GM18505 (cell line): Measurements from ENCODE around the gene ACAT1.

Source experiments
- ATAC-seq: cut with Tn5 transposase; IDR thresholded peaks from one replicate; pipeline ENCODE4 v1.9.1; 2021; ENCODE audit not compliant: unreplicated experiment
- POLR2A ChIP-seq: IDR thresholded peaks from 4 replicates; pipeline ENCODE4 v1.6.1; 2011; ENCODE audit warnings: borderline replicate concordance; ENCODE audit not compliant: insufficient read depth, insufficient read length; ENCODE audit errors: extremely low read depth

ACAT1 gene

DNA sequence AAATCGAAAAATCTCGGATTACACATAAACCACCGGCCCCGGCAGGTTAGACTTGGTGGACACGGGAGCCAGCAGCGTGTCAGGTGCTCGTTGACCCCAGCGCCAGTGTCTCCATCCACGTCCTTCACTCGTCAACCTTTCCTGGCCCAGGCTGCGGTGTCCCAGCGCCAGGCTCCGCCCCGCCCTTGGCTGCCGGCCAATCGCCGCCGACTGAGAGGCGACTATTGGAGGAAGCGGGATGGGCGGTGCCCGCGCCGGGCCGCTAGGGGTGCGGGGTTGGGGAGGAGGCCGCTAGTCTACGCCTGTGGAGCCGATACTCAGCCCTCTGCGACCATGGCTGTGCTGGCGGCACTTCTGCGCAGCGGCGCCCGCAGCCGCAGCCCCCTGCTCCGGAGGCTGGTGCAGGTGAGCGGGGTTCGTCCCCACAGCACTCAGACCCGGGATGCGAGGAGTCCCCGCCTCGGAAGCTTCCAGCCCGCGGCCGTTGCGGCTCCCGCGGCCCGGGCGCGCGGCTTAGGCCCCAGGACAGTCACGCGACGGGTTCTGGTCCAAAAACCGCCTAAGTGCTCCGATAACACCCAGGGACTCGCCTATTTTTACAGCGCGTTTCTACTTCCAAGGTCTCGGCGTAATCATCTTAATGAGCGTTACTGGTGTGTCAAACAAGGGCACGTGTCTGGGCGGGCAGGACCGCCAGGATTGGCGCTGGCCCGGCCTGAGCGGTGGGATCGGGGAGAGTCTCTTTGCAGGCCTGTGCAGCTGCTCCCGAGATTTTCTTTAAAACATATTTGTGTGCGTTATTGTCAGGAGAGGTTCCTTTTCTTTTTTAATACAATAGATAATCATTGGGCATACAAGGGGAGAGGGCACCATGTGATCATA is at the start of gene ACAT1:
Gene ACAT1, plus strand, starts transcription at position 294 of the 882 bp plus-strand sequence. Its CDS starts 40 bp downstream, at position 334.
- peak; percentile 88 for TF ChIP-seq POLR2A
- peak; percentile 98 for ATAC-seq

GRCh38 chr11:108084811-108085210 is 36.6 kb upstream of the ACAT1 start:
- no peak for ATAC-seq
- TF ChIP-seq POLR2A: no peak

GRCh38 chr11:108085672-108086071 is 35.7 kb upstream of the ACAT1 start:
- ATAC-seq: no peak
- TF ChIP-seq POLR2A: no peak

GRCh38 chr11:108092134-108092533 is 29.2 kb upstream of the ACAT1 start:
- ATAC-seq: no peak
- no peak for TF ChIP-seq POLR2A

DNA sequence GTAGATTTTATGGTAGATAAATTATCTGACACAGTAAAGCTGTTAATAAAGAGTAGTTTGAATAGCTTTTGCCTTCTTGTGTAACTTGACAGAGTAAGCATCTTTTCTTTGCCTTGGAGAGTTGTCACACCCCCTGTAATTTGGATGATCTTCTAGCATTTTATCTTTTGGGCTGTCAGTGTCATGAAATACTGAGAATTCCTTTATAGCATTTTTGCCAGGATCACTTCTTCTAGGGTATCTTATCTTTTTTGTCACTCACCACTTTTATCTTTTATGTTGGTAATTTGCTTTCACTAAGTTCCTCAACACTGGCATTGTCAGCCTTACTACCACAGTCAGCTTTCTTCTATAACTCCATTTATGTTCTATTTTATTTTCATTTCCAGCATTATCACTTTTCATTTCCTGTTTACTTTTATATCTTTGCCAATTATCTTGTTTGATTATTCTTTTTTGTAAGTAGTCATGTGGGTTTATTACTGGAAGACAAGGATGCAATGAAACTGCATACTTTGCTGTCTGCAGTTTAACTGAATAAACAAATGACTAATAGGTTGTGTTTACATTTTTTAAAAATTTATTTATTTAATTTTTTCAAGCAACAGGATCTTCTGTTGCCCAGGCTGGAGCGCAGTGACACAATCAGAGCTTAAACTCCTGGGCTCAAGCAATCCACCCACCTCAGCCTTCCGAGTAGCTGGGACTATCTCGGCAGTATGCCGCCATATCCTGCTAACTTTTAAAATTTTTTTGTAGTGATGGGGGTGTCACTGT is 28.1 kb upstream of the ACAT1 start:
- no peak for TF ChIP-seq POLR2A
- ATAC-seq: no peak

GRCh38 chr11:108097179-108097578 is 24.2 kb upstream of the ACAT1 start:
- no peak for TF ChIP-seq POLR2A

DNA sequence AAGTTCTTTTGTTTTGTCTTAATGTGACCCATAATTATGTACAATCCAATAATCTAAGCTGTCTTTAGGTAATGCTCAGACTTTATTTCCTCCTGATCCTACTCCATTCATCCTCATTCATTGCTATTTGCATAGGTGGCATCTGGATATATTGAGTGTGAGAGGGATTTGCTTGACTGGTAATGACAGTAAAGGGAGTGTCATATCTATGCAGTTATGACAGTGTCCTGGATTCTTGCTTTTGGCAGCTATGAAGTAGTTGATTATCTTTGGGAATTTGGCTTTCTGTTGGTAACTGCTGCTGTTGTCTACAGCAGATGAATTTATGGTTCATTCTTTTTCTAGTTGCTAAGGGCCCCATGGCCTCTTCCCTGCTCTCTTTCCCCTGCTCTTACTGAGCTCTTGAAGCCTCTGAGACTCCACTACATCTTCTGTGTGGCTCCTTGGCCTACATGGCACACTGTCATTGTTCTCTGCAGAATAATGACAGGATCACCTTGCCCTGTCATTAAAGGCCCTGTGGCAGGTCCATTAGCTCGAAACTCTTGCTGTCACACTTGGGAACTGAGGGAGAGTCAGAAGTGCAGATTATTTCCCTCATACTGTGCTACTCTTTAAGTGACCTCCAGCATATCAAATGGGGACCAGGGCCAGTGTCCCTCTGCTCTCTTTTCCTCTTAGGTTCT is 20.1 kb upstream of the ACAT1 start:
- ATAC-seq: no peak
- no peak for TF ChIP-seq POLR2A

More at GRCh38 chr11:108097179-108097578, 24.2 kb upstream of the ACAT1 start:
- no peak for ATAC-seq

DNA sequence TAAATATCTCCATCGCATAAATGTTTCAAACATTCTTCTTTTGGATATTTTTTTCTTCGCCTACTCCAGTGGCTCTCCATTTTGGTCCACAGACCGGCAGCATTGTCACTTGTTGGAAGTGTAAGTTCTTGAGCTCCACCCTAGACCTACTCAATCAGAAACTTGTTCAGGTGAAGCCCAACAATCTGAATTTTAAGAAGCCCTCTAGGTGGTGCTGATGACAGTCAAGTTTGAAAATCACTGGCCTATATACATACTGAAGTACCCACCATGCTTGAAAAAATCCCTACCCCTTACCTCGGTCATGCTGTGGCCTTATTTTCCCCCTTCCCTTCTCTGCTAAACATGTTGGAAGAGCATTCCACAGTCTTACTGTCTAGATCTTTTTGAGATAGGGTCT is 10.2 kb upstream of the ACAT1 start:
- no peak for ATAC-seq
- no peak for TF ChIP-seq POLR2A

GRCh38 chr11:108112057-108112456 is 9.3 kb upstream of the ACAT1 start:
- ATAC-seq: no peak
- TF ChIP-seq POLR2A: no peak

DNA sequence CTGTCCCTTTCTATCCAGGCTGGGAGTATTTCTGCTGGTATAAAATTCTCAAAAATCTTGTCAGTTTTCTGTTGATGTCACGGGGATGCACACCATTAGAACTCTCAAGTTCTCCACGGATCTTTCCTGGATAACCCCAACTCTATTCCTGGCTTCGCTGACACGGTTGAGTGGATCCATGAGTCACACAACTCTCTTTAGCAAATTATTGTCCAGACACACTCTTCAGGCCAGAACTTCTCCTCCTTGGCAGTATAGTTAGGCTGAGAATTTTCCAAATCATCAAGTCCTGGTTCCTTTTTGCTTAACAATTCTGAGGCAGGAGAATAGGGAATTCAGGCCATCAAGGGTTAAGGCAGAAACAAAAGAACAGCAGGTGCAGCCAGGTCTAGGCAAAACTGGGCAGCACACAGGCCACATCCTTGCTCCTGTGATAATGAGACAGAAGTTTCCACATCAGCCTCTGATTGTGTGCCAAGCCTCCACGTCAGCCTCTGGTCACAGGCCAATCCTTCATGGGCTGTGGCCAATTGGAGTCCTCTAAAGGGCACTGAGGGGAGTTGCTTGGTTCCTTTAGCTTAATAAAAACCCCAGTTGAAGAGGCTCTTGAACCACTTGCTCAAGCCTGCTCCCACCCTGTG is 5.7 kb upstream of the ACAT1 start:
- ATAC-seq: no peak
- no peak for TF ChIP-seq POLR2A

DNA sequence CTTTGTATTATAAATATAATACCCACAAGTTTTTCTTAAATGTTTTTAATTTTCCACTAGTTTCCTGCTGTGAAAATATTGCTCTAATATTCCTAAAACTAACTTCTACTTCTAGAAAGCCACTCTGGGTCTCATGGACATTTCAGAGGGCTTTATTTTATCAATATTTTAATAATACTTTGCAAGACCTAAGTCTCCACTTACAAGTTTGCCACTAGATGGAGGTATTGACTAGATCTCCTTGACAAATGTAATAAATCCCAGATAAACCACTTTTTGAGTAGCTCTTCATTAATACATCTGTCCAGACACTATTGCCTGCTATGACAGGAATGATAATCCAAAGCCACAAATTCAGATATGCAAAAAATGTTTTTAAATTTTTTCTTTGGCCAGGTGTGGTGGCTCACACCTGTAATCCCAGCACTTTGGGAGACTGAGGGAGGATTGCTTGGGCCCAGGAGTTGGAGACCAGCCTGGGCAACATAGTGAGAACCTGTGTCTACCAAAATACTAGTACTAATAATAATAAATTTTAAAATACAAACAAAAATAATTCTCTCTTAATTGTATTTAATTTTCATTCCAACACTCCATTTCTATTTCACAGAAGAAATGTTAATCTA is 3.5 kb upstream of the ACAT1 start:
- TF ChIP-seq POLR2A: no peak
- ATAC-seq: no peak

GRCh38 chr11:108120936-108121273 is 462 bp upstream of the ACAT1 start:
- ATAC-seq: peak; percentile 3
